PC-9 (cell line): ENCODE results near the gene LMLN. TPM values are rescaled to one million over a fixed set of nuclear protein-coding genes. Genes with fewer than 3 reads are reported as not detected.

Experiments
- Bru-seq: library from RNA; stranded (reverse); fragments of 400-500 nt; gene quantifications from one replicate; lab custom pipeline; 2021; lab: Mats Ljungman, UMichigan
- BruChase-seq, 2 experiments: library from RNA; stranded (reverse); fragments of 400-500 nt; gene quantifications; one replicate each; lab custom pipeline; 2021; lab: Mats Ljungman, UMichigan
- BruUV-seq: library from RNA; stranded (reverse); fragments of 400-500 nt; replicated peaks from 2 replicates; lab custom pipeline; 2021; lab: Mats Ljungman, UMichigan
- CTCF ChIA-PET: fragments of 300-600 bp; sonication (Branson Sonifier 250); formaldehyde crosslinking; loops from one replicate; lab custom pipeline; 2022; ENCODE audit warnings: antibody characterized with exemption; lab: Charles Lee
- POLR2A ChIA-PET: fragments of 300-600 bp; sonication (Branson Sonifier 250); formaldehyde crosslinking; loops from one replicate; lab custom pipeline; 2022; ENCODE audit warnings: antibody characterized with exemption; ENCODE audit not compliant: unreplicated experiment; lab: Charles Lee
- DNase-seq, 2 experiments: peaks; one replicate each; pipeline versions ENCODE4 v3.0.0 to v3.0.0-alpha.2; 2015 to 2022; ENCODE audit warnings: mixed read lengths in 1 of 2
- H2AFZ ChIP-seq: fragments of 200-600 bp; sonication (generic); 2 replicates; pipeline ENCODE4 v1.8.1; 2017; ENCODE audit warnings: antibody characterized with exemption
- H3F3A ChIP-seq: fragments of 200-600 bp; sonication (generic); 2 replicates; pipeline ENCODE4 v1.8.1; 2017; ENCODE audit warnings: antibody characterized with exemption, mild to moderate bottlenecking, low read depth; ENCODE audit not compliant: insufficient read depth
- H3K27ac ChIP-seq: fragments of 200-600 bp; sonication (generic); 2 replicates; pipeline ENCODE4 v1.6.1; 2016; ENCODE audit warnings: mixed run types
- H3K27me3 ChIP-seq: fragments of 200-600 bp; sonication (generic); 2 replicates; pipeline ENCODE4 v1.6.1; 2016; ENCODE audit warnings: low read depth, mixed run types; ENCODE audit not compliant: insufficient read depth
- H3K36me3 ChIP-seq: fragments of 200-600 bp; sonication (generic); 2 replicates; pipeline ENCODE4 v1.6.1; 2016; ENCODE audit warnings: low read depth, mixed run types
- H3K4me1 ChIP-seq: fragments of 200-600 bp; sonication (generic); replicated peaks from 2 replicates; pipeline ENCODE4 v1.6.1; 2016; ENCODE audit warnings: mixed run types; ENCODE audit not compliant: insufficient read depth
- H3K4me2 ChIP-seq: fragments of 200-600 bp; sonication (generic); 2 replicates; pipeline ENCODE4 v1.6.1; 2017; ENCODE audit warnings: mixed run types
- H3K4me3 ChIP-seq: fragments of 200-600 bp; sonication (generic); 2 replicates; pipeline ENCODE4 v1.6.1; 2016; ENCODE audit warnings: mixed run types
- H3K79me2 ChIP-seq: fragments of 200-600 bp; sonication (generic); 2 replicates; pipeline ENCODE4 v1.6.1; 2017; ENCODE audit warnings: low read depth, mixed run types
- H3K9me2 ChIP-seq: fragments of 200-600 bp; sonication (generic); 2 replicates; pipeline ENCODE4 v1.8.1; 2017; ENCODE audit warnings: mild to moderate bottlenecking; ENCODE audit not compliant: insufficient read depth
- H3K9me3 ChIP-seq: fragments of 200-600 bp; sonication (generic); 2 replicates; pipeline ENCODE4 v1.8.1; 2016; ENCODE audit warnings: low read depth; ENCODE audit not compliant: insufficient read depth
- H4K20me1 ChIP-seq: fragments of 200-600 bp; sonication (generic); 2 replicates; pipeline ENCODE4 v1.8.1; 2017; ENCODE audit not compliant: insufficient read depth
- EZH2 ChIP-seq: fragments of 200-600 bp; sonication (generic); IDR thresholded peaks from 2 replicates; pipeline ENCODE4 v1.8.0; 2017; ENCODE audit warnings: antibody characterized with exemption, low read depth
- intact Hi-C: fragments of 100-400 bp; cut with micrococcal nuclease; formaldehyde crosslinking; loops from one replicate; pipeline ENCODE4 v1.10.0; 2022; ENCODE audit not compliant: unreplicated experiment
- long read RNA-seq: library from polyadenylated mRNA; stranded (forward); transcript quantifications from one replicate; pipeline ENCODE4 v2.0.0, GENCODE V29; 2022
- total RNA-seq: library from RNA; stranded (reverse); gene quantifications from 2 replicates; pipeline ENCODE4 v1.2.3, GENCODE V29; 2021
- TF ChIP-seq, protein P1 (sequence below): fragments of 200-600 bp; sonication (generic); conservative IDR thresholded peaks from 2 replicates; pipeline ENCODE4 v1.6.1; 2017; ENCODE audit warnings: mixed run types, antibody characterized with exemption, mild to moderate bottlenecking, moderate library complexity

LMLN gene, protein sequence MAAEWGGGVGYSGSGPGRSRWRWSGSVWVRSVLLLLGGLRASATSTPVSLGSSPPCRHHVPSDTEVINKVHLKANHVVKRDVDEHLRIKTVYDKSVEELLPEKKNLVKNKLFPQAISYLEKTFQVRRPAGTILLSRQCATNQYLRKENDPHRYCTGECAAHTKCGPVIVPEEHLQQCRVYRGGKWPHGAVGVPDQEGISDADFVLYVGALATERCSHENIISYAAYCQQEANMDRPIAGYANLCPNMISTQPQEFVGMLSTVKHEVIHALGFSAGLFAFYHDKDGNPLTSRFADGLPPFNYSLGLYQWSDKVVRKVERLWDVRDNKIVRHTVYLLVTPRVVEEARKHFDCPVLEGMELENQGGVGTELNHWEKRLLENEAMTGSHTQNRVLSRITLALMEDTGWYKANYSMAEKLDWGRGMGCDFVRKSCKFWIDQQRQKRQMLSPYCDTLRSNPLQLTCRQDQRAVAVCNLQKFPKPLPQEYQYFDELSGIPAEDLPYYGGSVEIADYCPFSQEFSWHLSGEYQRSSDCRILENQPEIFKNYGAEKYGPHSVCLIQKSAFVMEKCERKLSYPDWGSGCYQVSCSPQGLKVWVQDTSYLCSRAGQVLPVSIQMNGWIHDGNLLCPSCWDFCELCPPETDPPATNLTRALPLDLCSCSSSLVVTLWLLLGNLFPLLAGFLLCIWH
- total RNA-seq (19.8 and 21.1 TPM in 2 replicates), Bru-seq, nascent RNA (percentile 64 among the genes with signal in this experiment), BruChase-seq, experiment 1, labeled RNA remaining after a 2-hour chase (percentile 64 among the genes with signal in this experiment), BruChase-seq, experiment 2, labeled RNA remaining after a 6-hour chase (percentile 73 among the genes with signal in this experiment)
- long read RNA-seq, full-length matches to known transcripts = 5 of 11 reads
- long read RNA-seq, partial matches to known transcripts = 3 of 11 reads
- long read RNA-seq, other reads (novel, unspliced or antisense) = 3 of 11 reads

DNA sequence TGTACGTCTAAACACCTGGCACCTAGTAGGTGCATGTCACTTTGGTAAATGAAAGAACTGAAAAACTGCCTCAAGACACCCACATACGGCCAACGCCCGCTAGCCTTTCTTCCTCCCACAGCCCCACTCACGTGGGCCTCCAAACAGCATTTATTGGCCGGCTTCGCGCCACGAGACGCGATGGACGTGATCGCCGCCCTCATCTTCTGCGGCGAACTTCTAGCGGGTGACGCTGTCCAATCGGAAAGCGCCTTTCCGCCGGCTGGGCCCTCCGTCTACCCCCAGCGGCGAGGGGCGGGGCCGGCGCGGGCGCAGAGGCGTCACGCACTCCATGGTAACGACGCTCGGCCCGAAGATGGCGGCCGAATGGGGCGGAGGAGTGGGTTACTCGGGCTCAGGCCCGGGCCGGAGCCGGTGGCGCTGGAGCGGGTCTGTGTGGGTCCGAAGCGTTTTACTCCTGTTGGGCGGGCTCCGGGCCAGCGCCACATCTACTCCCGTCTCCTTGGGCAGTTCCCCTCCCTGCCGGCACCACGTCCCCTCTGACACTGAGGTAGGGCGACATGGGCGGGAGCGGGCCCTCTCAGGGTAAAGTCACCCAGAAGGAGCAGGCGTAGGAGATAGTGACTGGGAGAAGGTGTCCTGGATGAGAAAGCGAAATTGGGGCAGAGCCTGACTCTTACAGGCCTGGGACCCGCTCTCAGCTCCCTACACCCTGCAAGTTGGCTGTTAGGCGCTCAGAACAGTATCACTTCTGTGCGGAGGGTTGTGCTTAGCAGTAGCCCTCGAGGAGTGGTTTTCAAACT is at the start of gene LMLN:
LMLN (plus strand) TSS at position 327 of the 803 bp plus-strand sequence; CDS start at position 356, 29 bp downstream.
- ChIA-PET POLR2A (no interaction called here), CTCF (no interaction called here)
- H3K36me3 ChIP-seq = peaks cover 15% of the 10 kb centered on the region
- TF ChIP-seq, protein P1, sequence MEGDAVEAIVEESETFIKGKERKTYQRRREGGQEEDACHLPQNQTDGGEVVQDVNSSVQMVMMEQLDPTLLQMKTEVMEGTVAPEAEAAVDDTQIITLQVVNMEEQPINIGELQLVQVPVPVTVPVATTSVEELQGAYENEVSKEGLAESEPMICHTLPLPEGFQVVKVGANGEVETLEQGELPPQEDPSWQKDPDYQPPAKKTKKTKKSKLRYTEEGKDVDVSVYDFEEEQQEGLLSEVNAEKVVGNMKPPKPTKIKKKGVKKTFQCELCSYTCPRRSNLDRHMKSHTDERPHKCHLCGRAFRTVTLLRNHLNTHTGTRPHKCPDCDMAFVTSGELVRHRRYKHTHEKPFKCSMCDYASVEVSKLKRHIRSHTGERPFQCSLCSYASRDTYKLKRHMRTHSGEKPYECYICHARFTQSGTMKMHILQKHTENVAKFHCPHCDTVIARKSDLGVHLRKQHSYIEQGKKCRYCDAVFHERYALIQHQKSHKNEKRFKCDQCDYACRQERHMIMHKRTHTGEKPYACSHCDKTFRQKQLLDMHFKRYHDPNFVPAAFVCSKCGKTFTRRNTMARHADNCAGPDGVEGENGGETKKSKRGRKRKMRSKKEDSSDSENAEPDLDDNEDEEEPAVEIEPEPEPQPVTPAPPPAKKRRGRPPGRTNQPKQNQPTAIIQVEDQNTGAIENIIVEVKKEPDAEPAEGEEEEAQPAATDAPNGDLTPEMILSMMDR = no peak
- no peak for TF ChIP-seq EZH2
- no peaks in the 10 kb centered on the region for H3K9me2 ChIP-seq
- peaks cover 54% of the 10 kb centered on the region for H3F3A ChIP-seq
- H2AFZ ChIP-seq = peak within 1 kb of the TSS; percentile 92
- no TSS peak for BruUV-seq
- peak within 1 kb of the TSS; percentile 57 for H3K27ac ChIP-seq
- peak; percentile 94 to 99 for DNase-seq
- no peaks in the 10 kb centered on the region for H3K9me3 ChIP-seq
- H3K4me1 ChIP-seq = peaks cover 49% of the 10 kb centered on the region
- peak within 1 kb of the TSS; percentile 94 for H3K4me2 ChIP-seq
- peak within 1 kb of the TSS; percentile 70 for H3K4me3 ChIP-seq
- H4K20me1 ChIP-seq = peaks cover 21% of the 10 kb centered on the region
- intact Hi-C loops = loop anchor here (1.0 to 5.0 kb wide), 2 partner anchors 54 to 112 kb away; no protein-coding TSS in a partner anchor
- H3K79me2 ChIP-seq = peaks cover 24% of the 10 kb centered on the region
- H3K27me3 ChIP-seq = no peaks in the 10 kb centered on the region

DNA sequence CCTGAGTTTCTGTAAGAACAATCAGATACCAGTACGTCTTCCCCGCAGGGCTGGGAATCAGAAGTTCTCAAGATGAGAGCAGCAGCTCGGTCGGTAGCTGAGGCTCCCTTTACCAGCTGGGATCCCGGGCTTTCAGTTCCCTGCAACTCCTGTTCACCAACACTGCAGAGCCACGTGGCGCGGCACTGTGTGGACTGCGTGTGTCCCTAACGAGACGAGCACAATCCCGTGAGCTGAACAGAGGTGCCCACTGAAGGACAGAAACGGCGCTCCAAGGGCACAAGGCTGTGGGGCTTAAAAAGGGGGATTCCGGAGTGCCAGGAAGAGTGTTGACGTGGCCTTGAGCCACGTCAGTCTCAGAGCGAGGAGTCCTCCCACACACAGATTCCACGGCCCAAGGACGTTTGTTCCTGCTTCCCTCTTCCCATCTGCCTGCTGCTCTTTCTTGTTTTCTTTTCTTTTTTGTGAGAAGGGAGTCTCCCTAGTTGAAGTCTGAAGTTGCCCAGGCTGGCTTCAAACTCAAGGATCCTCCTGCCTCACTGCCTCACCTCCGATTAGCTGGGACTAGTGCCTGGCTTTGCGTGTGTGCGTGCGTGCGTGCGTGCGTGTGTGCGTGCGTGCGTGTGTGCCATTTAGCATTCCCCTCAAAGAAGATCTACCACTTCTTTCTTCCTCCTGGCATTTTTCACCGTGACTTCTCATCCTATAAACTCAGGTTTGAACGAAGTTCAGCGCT is 47.1 kb upstream of the LMLN start:
- no peak overlapping the region for H3K27ac ChIP-seq
- no peak overlapping the region for H3K4me2 ChIP-seq
- no peak for DNase-seq
- H2AFZ ChIP-seq = no peak overlapping the region
- H4K20me1 ChIP-seq = no peaks in the 10 kb centered on the region
- no peaks in the 10 kb centered on the region for H3K4me1 ChIP-seq
- no peak overlapping the region for H3K4me3 ChIP-seq
- no TSS peak for BruUV-seq
- no peaks in the 10 kb centered on the region for H3K9me2 ChIP-seq
- CTCF ChIA-PET = interaction anchor here (1.3 kb wide), 1 partner anchor 30 kb away, joined by 4 read pairs; no protein-coding TSS in a partner anchor
- H3K27me3 ChIP-seq = no peaks in the 10 kb centered on the region
- H3K36me3 ChIP-seq = no peaks in the 10 kb centered on the region
- peaks cover 4% of the 10 kb centered on the region; the same call in 1 of the 2 replicates for H3F3A ChIP-seq
- H3K79me2 ChIP-seq = no peaks in the 10 kb centered on the region
- POLR2A ChIA-PET = interaction anchor here (0.5 kb wide), 1 partner anchor 37 kb away, joined by 4 read pairs; the partner anchor contains the start of gene RPL35A
- H3K9me3 ChIP-seq = no peaks in the 10 kb centered on the region
- intact Hi-C loops = no loop called here
- TF ChIP-seq EZH2 = no peak
- TF ChIP-seq, protein P1 = no peak
